OCI-LY7 (cell line): ENCODE results near the gene PDZRN3. TPM values are rescaled to one million over a fixed set of nuclear protein-coding genes. Genes with fewer than 3 reads are reported as not detected.

ENCODE experiments used
- BruUV-seq: library from RNA; stranded (reverse); fragments of 400-500 nt; replicated peaks from 2 replicates; lab custom pipeline; 2021; lab: Mats Ljungman, UMichigan
- CTCF ChIA-PET: fragments of 300-600 bp; sonication (Branson Sonifier 250); formaldehyde crosslinking; loops from one replicate; lab custom pipeline; 2022; ENCODE audit warnings: antibody characterized with exemption; ENCODE audit not compliant: unreplicated experiment; lab: Charles Lee
- POLR2A ChIA-PET: fragments of 300-600 bp; sonication (Branson Sonifier 250); formaldehyde crosslinking; loops from one replicate; lab custom pipeline; 2022; ENCODE audit warnings: antibody characterized with exemption; lab: Charles Lee
- DNase-seq: peaks from one replicate; pipeline ENCODE4 v3.0.0-alpha.2; 2015; ENCODE audit warnings: low spot score
- H2AFZ ChIP-seq: fragments of 200-600 bp; sonication (generic), shearing (Covaris generic); 2 replicates; pipeline ENCODE4 v1.6.1; 2014; ENCODE audit warnings: mild to moderate bottlenecking, antibody characterized with exemption, low read length, moderate library complexity
- H3K27ac ChIP-seq: fragments of 200-600 bp; sonication (generic); 2 replicates; pipeline ENCODE4 v1.5.1; 2014; ENCODE audit warnings: mixed run types, low read depth, mild to moderate bottlenecking, moderate library complexity, low read length, inconsistent platforms; ENCODE audit not compliant: poor library complexity, severe bottlenecking
- H3K36me3 ChIP-seq: fragments of 200-600 bp; sonication (generic); 2 replicates; pipeline ENCODE4 v1.6.1; 2014; ENCODE audit warnings: mild to moderate bottlenecking, antibody characterized with exemption, low read length, moderate library complexity, mixed read lengths; ENCODE audit not compliant: insufficient read depth
- H3K4me1 ChIP-seq: fragments of 200-600 bp; sonication (generic); 2 replicates; pipeline ENCODE4 v1.5.1; 2014; ENCODE audit warnings: mild to moderate bottlenecking, low read length; ENCODE audit not compliant: insufficient read depth, poor library complexity, severe bottlenecking
- H3K4me2 ChIP-seq: fragments of 200-600 bp; sonication (generic); 2 replicates; pipeline ENCODE4 v1.6.1; 2014; ENCODE audit warnings: mild to moderate bottlenecking, low read length
- H3K4me3 ChIP-seq: fragments of 200-600 bp; sonication (generic); 2 replicates; pipeline ENCODE4 v1.5.1; 2014; ENCODE audit warnings: mild to moderate bottlenecking, low read depth, low read length; ENCODE audit not compliant: poor library complexity, severe bottlenecking
- H3K79me2 ChIP-seq: fragments of 200-600 bp; sonication (generic); 2 replicates; pipeline ENCODE4 v1.6.1; 2016; ENCODE audit warnings: low read depth, mild to moderate bottlenecking, low read length, moderate library complexity, mixed read lengths; ENCODE audit not compliant: insufficient read depth
- H3K9me2 ChIP-seq: fragments of 200-600 bp; sonication (generic); 2 replicates; pipeline ENCODE4 v1.6.1; 2016; ENCODE audit warnings: mild to moderate bottlenecking, low read length, mixed read lengths; ENCODE audit not compliant: insufficient read depth
- H3K9me3 ChIP-seq: fragments of 200-600 bp; sonication (generic); 2 replicates; pipeline ENCODE4 v1.6.1; 2014; ENCODE audit warnings: mild to moderate bottlenecking, mixed run types, low read length, mixed read lengths
- H4K20me1 ChIP-seq: fragments of 200-600 bp; sonication (generic); 2 replicates; pipeline ENCODE4 v1.6.1; 2014; ENCODE audit warnings: mild to moderate bottlenecking, antibody characterized with exemption, low read length, moderate library complexity, mixed read lengths; ENCODE audit not compliant: insufficient read depth
- EZH2phosphoT487 ChIP-seq: fragments of 200-600 bp; sonication (generic); IDR thresholded peaks from 2 replicates; pipeline ENCODE4 v1.6.1; 2018; ENCODE audit warnings: low read depth, borderline replicate concordance, mild to moderate bottlenecking, mixed run types, antibody characterized with exemption, low read length, moderate library complexity, mixed read lengths
- intact Hi-C: fragments of 100-400 bp; cut with micrococcal nuclease; formaldehyde crosslinking; loops from one replicate; pipeline ENCODE4 v1.10.0; 2022; ENCODE audit not compliant: unreplicated experiment
- total RNA-seq, 2 experiments: library from RNA; depleted of rRNA in 1 of 2; stranded (reverse); fragments of >200 nt in 1 of 2; shearing (Covaris generic) in 1 of 2; gene quantifications; 2 replicates each; pipeline ENCODE4 v1.2.3, GENCODE V29; 2014 to 2022
- TF ChIP-seq, protein P1 (sequence below): fragments of 200-600 bp; sonication (generic); conservative IDR thresholded peaks from 2 replicates; pipeline ENCODE4 v1.5.1; 2014; ENCODE audit warnings: mild to moderate bottlenecking, antibody characterized with exemption, low read length, moderate library complexity, mixed read lengths

PDZRN3 gene
- total RNA-seq, 2 experiments from 2014 or later: 0.95 TPM; not detected in 1

DNA sequence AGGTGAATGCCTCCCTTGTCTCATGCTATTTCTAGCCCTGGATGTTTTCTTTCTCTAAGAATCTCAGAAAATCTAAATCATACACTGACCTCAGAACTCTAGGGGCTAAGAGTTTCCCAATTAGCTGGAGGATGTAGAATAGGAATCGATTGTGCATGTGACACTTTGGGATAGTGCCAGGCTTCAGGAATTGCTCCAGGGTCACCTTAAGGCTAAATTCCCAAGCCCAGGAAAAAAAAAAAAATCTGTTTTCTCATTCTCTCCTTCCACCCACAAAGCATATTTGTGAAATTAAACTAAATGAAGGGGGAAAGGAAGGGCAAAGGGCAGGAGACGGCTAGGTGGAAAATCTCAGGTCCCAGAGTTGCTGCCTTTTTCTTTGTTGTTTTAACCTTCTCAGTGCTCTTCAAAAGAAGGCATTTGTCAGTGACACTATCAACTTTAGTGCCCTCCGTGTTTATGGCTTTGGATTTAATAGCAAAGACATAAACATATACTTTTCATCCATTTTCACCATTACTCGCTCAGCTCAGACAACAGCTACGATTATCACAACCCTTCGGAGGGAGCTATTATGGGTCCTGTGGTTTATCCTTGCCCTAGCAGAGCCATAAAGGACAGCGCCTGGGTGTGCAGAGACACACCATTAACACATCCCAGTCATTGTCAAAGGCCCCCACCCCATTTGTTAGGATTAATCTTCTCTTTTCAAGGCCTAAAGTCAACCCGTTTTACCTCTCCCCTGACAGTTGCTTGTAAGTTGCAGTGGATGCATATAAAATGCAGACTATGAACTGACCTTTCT is 271.7 kb downstream of the PDZRN3 start:
- no peak for DNase-seq
- Histone ChIP-seq H3K4me2 (no peak overlapping the region), H3K4me1 (no peaks in the 10 kb centered on the region), H3K36me3 (no peaks in the 10 kb centered on the region), H3K9me3 (no peaks in the 10 kb centered on the region), H3K79me2 (no peaks in the 10 kb centered on the region), H4K20me1 (no peaks in the 10 kb centered on the region), H3K4me3 (no peak overlapping the region), H2AFZ (no peak overlapping the region), H3K27ac (no peak overlapping the region), H3K9me2 (no peaks in the 10 kb centered on the region)
- TF ChIP-seq, protein P1, sequence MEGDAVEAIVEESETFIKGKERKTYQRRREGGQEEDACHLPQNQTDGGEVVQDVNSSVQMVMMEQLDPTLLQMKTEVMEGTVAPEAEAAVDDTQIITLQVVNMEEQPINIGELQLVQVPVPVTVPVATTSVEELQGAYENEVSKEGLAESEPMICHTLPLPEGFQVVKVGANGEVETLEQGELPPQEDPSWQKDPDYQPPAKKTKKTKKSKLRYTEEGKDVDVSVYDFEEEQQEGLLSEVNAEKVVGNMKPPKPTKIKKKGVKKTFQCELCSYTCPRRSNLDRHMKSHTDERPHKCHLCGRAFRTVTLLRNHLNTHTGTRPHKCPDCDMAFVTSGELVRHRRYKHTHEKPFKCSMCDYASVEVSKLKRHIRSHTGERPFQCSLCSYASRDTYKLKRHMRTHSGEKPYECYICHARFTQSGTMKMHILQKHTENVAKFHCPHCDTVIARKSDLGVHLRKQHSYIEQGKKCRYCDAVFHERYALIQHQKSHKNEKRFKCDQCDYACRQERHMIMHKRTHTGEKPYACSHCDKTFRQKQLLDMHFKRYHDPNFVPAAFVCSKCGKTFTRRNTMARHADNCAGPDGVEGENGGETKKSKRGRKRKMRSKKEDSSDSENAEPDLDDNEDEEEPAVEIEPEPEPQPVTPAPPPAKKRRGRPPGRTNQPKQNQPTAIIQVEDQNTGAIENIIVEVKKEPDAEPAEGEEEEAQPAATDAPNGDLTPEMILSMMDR: no peak
- no peak for TF ChIP-seq EZH2phosphoT487
- intact Hi-C loops: loop anchor here (10.0 kb wide), 1 partner anchor 152 kb away; no protein-coding TSS in a partner anchor
- ChIA-PET POLR2A (no interaction called here), CTCF (no interaction called here)
- no TSS peak for BruUV-seq

DNA sequence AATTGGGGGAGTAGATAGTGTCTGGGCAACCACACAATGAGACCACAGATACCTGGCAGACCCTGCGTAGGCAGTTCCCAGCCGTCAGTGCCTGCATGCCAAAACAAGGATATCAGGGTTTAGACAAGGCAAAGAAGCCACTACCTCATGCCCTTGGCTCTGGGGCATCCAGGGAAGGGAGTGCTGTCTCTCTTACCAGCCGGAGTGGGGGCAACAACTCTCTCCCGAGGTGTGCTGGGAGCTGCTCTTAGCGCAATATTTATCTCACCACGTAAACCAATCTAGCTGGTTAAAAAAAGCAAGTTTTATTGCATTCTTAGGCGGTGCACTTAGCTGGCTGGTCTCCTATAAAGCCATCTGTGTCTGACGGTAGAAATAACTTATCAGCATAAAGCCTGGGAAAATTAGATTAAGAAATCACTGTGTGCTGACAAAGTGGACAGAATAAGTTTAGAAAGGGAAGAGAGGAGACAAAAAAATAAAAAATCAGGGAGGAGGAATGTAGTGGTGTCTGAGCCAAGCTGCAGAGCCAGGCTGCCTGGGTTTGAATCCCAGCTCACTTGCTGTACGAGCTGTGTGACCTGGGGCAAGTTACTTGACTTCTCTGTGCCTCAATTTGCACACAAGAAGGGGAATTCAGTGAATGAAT is 273.2 kb downstream of the PDZRN3 start:
- TF ChIP-seq, protein P1: no peak
- TF ChIP-seq EZH2phosphoT487: no peak

More for the DNA sequence above, 273.2 kb downstream of the PDZRN3 start:
- Histone ChIP-seq H3K9me3 (no peaks in the 10 kb centered on the region), H2AFZ (no peak overlapping the region), H3K79me2 (no peaks in the 10 kb centered on the region), H3K9me2 (no peaks in the 10 kb centered on the region), H3K4me2 (no peak overlapping the region), H3K36me3 (no peaks in the 10 kb centered on the region), H3K27ac (no peak overlapping the region), H4K20me1 (no peaks in the 10 kb centered on the region), H3K4me3 (no peak overlapping the region), H3K4me1 (no peaks in the 10 kb centered on the region)
- intact Hi-C loops: loop anchor here (10.0 kb wide), 1 partner anchor 153 kb away; no protein-coding TSS in a partner anchor
- no TSS peak for BruUV-seq
- DNase-seq: no peak
- ChIA-PET CTCF (no interaction called here), POLR2A (interaction anchor here (0.6 to 1.0 kb wide), 2 partner anchors 20 to 1609 kb away, joined by 3 to 5 read pairs; no protein-coding TSS in a partner anchor)
